Measurements from ENCODE around the gene OTOF. TPM values are rescaled to one million over a fixed set of nuclear protein-coding genes. Genes with fewer than 3 reads are reported as not detected.

OTOF gene
- total and polyA plus RNA-seq, 2 of the 13 experiments (the other 11 are each of a cell fraction or from before 2014, with no cell fraction given), result 0.04 TPM; not detected in 1

DNA sequence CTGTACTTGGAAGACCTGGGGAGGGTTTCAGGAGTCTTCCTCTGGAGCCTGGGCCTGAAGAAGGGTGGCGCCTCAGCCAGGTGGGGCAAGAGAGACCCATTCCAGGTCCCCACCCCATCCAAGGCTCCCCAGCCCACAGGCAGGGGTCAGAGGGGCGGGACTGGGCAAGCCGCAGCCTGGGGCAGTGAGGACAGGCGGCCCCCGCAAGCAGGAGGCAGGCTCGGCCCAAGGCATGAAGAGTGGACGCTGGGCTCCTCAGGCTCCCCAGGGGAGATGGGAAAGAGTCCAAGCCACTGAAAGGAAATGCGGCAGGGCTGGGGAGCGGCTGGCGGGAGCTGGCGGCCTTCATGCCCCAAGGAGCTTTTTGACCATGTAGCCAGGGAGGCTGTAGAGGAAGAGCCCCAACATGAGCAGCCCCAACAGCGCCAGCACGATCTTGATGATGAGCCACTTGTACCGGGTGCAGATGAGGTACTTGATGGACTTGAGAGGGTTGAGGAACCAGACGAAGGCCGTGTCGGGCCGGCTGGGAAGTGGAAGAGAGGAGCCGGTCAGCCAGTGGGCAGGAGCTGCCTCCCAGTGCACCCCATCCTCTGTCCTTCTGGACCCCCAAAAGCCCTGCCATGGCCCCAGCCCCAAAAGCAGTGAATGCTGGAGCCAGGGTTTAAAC lies 20.1 kb downstream of the OTOF start (continued):
- no peak for TF ChIP-seq HOXA9 (CRISPR knock-in tag; IDR thresholded peaks at IDR 0.05; ENCODE audit: borderline replicate concordance)
- no peak for TF ChIP-seq ZNF549 (CRISPR knock-in tag; IDR thresholded peaks at IDR 0.05)
- TF ChIP-seq, protein P1, sequence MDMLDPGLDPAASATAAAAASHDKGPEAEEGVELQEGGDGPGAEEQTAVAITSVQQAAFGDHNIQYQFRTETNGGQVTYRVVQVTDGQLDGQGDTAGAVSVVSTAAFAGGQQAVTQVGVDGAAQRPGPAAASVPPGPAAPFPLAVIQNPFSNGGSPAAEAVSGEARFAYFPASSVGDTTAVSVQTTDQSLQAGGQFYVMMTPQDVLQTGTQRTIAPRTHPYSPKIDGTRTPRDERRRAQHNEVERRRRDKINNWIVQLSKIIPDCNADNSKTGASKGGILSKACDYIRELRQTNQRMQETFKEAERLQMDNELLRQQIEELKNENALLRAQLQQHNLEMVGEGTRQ (IDR thresholded peaks at IDR 0.05; ENCODE audit: low read depth, low read length), result no peak
- TF ChIP-seq, protein P1 (CRISPR knock-in tag; IDR thresholded peaks at IDR 0.05; ENCODE audit: borderline replicate concordance), result no peak
- TF ChIP-seq ZNF260 (CRISPR knock-in tag; IDR thresholded peaks at IDR 0.05; ENCODE audit: borderline replicate concordance, low read depth), result no peak
- TF ChIP-seq, protein P2, sequence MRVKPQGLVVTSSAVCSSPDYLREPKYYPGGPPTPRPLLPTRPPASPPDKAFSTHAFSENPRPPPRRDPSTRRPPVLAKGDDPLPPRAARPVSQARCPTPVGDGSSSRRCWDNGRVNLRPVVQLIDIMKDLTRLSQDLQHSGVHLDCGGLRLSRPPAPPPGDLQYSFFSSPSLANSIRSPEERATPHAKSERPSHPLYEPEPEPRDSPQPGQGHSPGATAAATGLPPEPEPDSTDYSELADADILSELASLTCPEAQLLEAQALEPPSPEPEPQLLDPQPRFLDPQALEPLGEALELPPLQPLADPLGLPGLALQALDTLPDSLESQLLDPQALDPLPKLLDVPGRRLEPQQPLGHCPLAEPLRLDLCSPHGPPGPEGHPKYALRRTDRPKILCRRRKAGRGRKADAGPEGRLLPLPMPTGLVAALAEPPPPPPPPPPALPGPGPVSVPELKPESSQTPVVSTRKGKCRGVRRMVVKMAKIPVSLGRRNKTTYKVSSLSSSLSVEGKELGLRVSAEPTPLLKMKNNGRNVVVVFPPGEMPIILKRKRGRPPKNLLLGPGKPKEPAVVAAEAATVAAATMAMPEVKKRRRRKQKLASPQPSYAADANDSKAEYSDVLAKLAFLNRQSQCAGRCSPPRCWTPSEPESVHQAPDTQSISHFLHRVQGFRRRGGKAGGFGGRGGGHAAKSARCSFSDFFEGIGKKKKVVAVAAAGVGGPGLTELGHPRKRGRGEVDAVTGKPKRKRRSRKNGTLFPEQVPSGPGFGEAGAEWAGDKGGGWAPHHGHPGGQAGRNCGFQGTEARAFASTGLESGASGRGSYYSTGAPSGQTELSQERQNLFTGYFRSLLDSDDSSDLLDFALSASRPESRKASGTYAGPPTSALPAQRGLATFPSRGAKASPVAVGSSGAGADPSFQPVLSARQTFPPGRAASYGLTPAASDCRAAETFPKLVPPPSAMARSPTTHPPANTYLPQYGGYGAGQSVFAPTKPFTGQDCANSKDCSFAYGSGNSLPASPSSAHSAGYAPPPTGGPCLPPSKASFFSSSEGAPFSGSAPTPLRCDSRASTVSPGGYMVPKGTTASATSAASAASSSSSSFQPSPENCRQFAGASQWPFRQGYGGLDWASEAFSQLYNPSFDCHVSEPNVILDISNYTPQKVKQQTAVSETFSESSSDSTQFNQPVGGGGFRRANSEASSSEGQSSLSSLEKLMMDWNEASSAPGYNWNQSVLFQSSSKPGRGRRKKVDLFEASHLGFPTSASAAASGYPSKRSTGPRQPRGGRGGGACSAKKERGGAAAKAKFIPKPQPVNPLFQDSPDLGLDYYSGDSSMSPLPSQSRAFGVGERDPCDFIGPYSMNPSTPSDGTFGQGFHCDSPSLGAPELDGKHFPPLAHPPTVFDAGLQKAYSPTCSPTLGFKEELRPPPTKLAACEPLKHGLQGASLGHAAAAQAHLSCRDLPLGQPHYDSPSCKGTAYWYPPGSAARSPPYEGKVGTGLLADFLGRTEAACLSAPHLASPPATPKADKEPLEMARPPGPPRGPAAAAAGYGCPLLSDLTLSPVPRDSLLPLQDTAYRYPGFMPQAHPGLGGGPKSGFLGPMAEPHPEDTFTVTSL (CRISPR knock-in tag; IDR thresholded peaks at IDR 0.05; ENCODE audit: borderline replicate concordance), result no peak
- no peak for TF ChIP-seq CCAR2 (optimal IDR thresholded peaks at IDR 0.05; ENCODE audit: low read depth, low read length)
- no peak for TF ChIP-seq MAFF (IDR thresholded peaks at IDR 0.05; ENCODE audit: low read depth, low read length)
- TF ChIP-seq ZNF501 (CRISPR knock-in tag; IDR thresholded peaks at IDR 0.05), result no peak
- TF ChIP-seq, protein P3, sequence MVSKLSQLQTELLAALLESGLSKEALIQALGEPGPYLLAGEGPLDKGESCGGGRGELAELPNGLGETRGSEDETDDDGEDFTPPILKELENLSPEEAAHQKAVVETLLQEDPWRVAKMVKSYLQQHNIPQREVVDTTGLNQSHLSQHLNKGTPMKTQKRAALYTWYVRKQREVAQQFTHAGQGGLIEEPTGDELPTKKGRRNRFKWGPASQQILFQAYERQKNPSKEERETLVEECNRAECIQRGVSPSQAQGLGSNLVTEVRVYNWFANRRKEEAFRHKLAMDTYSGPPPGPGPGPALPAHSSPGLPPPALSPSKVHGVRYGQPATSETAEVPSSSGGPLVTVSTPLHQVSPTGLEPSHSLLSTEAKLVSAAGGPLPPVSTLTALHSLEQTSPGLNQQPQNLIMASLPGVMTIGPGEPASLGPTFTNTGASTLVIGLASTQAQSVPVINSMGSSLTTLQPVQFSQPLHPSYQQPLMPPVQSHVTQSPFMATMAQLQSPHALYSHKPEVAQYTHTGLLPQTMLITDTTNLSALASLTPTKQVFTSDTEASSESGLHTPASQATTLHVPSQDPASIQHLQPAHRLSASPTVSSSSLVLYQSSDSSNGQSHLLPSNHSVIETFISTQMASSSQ (IDR thresholded peaks at IDR 0.05; ENCODE audit: low read depth), result no peak
- TF ChIP-seq, protein P3 (CRISPR knock-in tag; IDR thresholded peaks at IDR 0.05; ENCODE audit: borderline replicate concordance), result no peak
- TF ChIP-seq RBM22 (optimal IDR thresholded peaks at IDR 0.05; ENCODE audit: low read length), result no peak
- no peak for TF ChIP-seq RCOR2 (CRISPR knock-in tag; IDR thresholded peaks at IDR 0.05)
- TF ChIP-seq ISL2 (CRISPR knock-in tag; IDR thresholded peaks at IDR 0.05), result no peak
- TF ChIP-seq MIXL1 (CRISPR knock-in tag; IDR thresholded peaks at IDR 0.05), result no peak
- TF ChIP-seq SYNCRIP (IDR thresholded peaks at IDR 0.05; ENCODE audit: insufficient read depth, low read depth, low read length), result no peak

All from HepG2 (cell line).